GM12865 (cell line): Measurements from ENCODE around the gene MAP3K21.

Experiments used
- DNase-seq: peaks from one replicate; pipeline ENCODE4 v3.0.0; 2010; ENCODE audit warnings: low read depth
- H3K4me3 ChIP-seq: 2 replicates; pipeline ENCODE4 v1.5.1; 2011; ENCODE audit warnings: mild to moderate bottlenecking, low read depth, low read length, control low read depth
- CTCF ChIP-seq: IDR thresholded peaks from 2 replicates; pipeline ENCODE4 v1.5.1; 2011; ENCODE audit warnings: low read length, control low read depth, low read depth, inconsistent platforms; ENCODE audit not compliant: insufficient read depth; ENCODE audit errors: missing control alignments

Gene MAP3K21

DNA sequence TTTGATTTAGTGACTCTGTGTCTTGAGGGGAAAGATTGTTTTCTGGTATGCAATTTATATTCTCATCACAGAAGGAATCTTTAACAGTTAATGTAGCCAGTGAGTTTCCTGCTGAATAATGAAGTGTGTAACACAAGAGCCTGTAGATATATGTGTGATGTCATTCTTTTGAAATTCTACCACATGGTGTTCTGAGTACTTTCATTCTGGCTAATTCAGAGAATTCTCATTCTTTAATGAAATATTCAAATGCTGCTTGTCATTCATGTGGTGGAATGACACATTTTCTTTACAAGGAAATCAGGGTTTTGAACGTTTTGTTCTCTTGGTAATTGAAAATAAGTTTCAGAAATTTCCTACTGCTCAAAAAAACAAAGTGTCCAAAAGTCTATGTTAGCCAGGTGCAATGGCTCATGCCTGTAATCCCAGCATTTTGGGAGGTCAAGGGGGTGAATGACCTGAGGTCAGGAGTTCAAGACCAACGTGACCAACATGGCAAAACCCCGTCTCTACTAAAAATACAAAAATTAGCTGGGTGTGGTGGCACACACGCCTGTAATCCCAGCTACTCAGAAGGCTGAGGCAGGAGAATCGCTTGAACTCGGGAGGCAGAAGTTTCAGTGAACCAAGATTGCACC, 79.6 kb downstream of the MAP3K21 start:
- peak; percentile 35 for DNase-seq
- no peak for TF ChIP-seq CTCF
- H3K4me3 ChIP-seq: no peak overlapping the region

DNA sequence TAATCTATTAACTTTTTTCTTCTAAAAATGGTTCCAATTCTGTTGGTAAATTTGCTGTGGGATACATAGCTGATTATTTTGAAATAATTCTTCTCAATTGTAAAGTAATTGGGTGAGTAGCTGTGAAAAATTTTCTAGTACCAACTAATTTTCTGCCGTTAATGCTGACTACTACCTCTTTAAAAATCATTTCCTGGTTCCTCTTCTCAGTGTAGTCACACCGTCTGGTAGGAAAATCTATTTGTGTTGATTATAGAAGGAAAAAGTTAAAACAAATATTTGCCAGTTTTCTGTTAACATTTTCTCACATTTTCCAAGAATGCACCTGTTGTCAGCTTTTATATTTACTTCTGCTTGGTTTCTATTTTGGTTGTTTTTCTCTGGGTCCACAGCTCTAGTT, 82.0 kb downstream of the MAP3K21 start:
- H3K4me3 ChIP-seq: no peak overlapping the region
- DNase-seq: no peak
- TF ChIP-seq CTCF: no peak

GRCh38 chr1:233410906-233411305, 83.4 kb downstream of the MAP3K21 start:
- DNase-seq: no peak
- TF ChIP-seq CTCF: no peak
- no peak overlapping the region for H3K4me3 ChIP-seq

DNA sequence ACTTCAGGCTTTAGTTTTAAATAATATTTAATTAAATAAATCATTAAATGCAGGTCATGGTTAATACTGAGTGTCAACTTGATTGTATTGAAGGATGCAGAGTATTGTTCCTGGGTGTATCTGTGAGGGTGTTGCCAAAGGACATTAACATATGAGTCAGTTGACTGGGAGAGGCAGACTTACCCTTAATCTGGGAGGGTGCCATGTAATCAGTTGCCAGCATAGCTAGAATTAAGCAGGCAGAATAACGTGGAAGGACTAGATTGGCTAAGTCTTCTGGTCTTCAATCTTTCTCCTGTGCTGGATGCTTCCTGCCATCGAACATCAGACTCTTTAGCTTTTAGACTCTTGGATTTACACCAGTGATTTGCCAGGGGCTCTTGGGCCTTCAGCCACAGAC, 85.3 kb downstream of the MAP3K21 start:
- no peak for DNase-seq
- no peak for TF ChIP-seq CTCF
- H3K4me3 ChIP-seq: no peak overlapping the region

GRCh38 chr1:233421293-233421692, 93.8 kb downstream of the MAP3K21 start:
- H3K4me3 ChIP-seq: no peak overlapping the region
- TF ChIP-seq CTCF: no peak
- DNase-seq: no peak

DNA sequence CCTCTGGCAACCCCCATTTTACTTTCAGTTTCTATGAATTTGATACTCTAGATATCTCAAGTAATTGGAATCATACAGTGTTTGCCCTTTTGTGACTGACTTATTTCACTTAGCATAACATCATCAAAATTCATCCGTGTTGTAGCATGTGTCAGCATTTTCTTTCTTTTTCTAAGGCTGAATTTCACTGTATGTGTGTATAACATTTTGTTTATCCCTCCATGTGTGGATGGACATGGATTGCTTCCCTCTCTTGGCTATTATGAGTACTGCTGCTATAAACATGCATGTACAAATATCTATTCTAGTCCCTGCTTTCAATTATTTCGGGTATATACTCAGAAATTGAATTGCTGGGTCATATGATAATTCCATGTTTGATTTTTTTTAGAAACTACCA, 97.3 kb downstream of the MAP3K21 start:
- no peak for TF ChIP-seq CTCF
- no peak for DNase-seq
- no peak overlapping the region for H3K4me3 ChIP-seq

- H3K4me3 ChIP-seq: no peak overlapping the region
- no peak for DNase-seq
- TF ChIP-seq CTCF: no peak
Observed at GRCh38 chr1:233427907-233428306, 100.4 kb downstream of the MAP3K21 start.
